Adrenal gland (tissue), 12 donors: Measurements from ENCODE around the gene ETFB. TPM values are rescaled to one million over a fixed set of nuclear protein-coding genes. Genes with fewer than 3 reads are reported as not detected.
A peak's percentile ranks its signal among the peaks of the same experiment; 100 is the strongest.

Source experiments
- DNase-seq, 7 donors: peaks; one replicate each; pipeline ENCODE4 v3.0.0-alpha.2; 2019 to 2020
- H3K27ac ChIP-seq, 5 donors: fragments of 200-600 bp; sonication (generic) in 4 of 5; 1 replicate in 3 of 5; 2 replicates in 2 of 5; pipeline versions ENCODE4 v1.5.1 to v1.8.0; 2016 to 2020; ENCODE audit warnings: mild to moderate bottlenecking in 1 of 5
- H3K27me3 ChIP-seq: fragments of 200-600 bp; 2 replicates; pipeline ENCODE4 v1.8.0; 2021
- H3K36me3 ChIP-seq, 2 donors: fragments of 200-600 bp; replicated peaks in 1 of 2; 1 replicate in 1 of 2; 2 replicates in 1 of 2; pipeline versions ENCODE4 v1.5.1 to v1.8.0; 2018 to 2022
- H3K4me1 ChIP-seq, 2 donors: fragments of 200-600 bp; replicated peaks in 1 of 2; 1 replicate in 1 of 2; 2 replicates in 1 of 2; pipeline versions ENCODE4 v1.5.1 to v1.8.0; 2018 to 2021
- H3K4me3 ChIP-seq, 4 donors: fragments of 200-600 bp; sonication (generic) in 3 of 4; one replicate each; pipeline ENCODE4 v1.5.1; 2016 to 2018
- H3K9me3 ChIP-seq, 3 donors: fragments of 200-600 bp; sonication (generic) in 1 of 3; replicated peaks in 1 of 3; 1 replicate in 2 of 3; 2 replicates in 1 of 3; pipeline versions ENCODE4 v1.5.1 to v1.8.0; 2016 to 2021
- CTCF ChIP-seq, 6 experiments: fragments of 450-650 bp in 4 of 6; fragments of 200-600 bp in 2 of 6; sonication (generic) in 1 of 6; IDR thresholded peaks; 1 replicate in 5 of 6; 2 replicates in 1 of 6; pipeline versions ENCODE4 v1.5.1 to v1.8.0; 2016 to 2021; ENCODE audit warnings: antibody characterized with exemption in 6 of 6, mild to moderate bottlenecking in 2 of 6, moderate library complexity in 1 of 6
- POLR2A ChIP-seq, 2 donors: fragments of 450-650 bp; IDR thresholded peaks; one replicate each; pipeline ENCODE4 v1.6.1; 2017; ENCODE audit warnings: antibody characterized with exemption in 2 of 2, mild to moderate bottlenecking in 2 of 2, moderate library complexity in 1 of 2
- WGBS, 4 donors: extraction: QIAGEN DNeasy Blood & Tissue Kit in 2 of 4; methylation state at CpG; one replicate each; pipeline versions ENCODE4 v1.1.5 to v1.1.7; 2013 to 2017; 5-methylcytosine and 5-hydroxymethylcytosine counted together
- intact Hi-C, 2 donors: fragments of 100-400 bp; cut with DNase I; formaldehyde crosslinking; loops; one replicate each; pipeline versions ENCODE4 v1.14.1 to v1.15.0; 2022 to 2023
- polyA plus RNA-seq, 3 donors: library from polyadenylated mRNA; stranded (reverse); fragments of 200-250 nt in 2 of 3; fragments of 350-450 nt in 1 of 3; fragmentation: Illumina TruSeq in 1 of 3; extraction: RNeasy Lipid Tissue Mini Kit (QIAGEN cat#74804) in 1 of 3; gene quantifications; one replicate each; pipeline ENCODE4 v1.2.3, GENCODE V29; 2013 to 2014
- total RNA-seq, 9 donors: library from RNA; depleted of rRNA in 4 of 9; stranded (reverse); fragments of >200 nt in 4 of 9; fragments of 120-200 nt in 1 of 9; fragmentation: NEBNext Ultra II Directional in 1 of 9; extraction: Animal tissue kit (Norgen Biotek cat#: 25700) in 1 of 9; gene quantifications; one replicate each; pipeline versions ENCODE4 v1.1.0 to v1.2.4, GENCODE V29; 2013 to 2023
- donor health status: healthy with polysubstance abuse.
- donor health status: Bipolar disorder and iron deficiency.
- donor health status: DM: yes; HTN: yes; CAD: no.
- donor health status: DM: no; HTN: no; CAD: no.
- donor health status: DM: no; HTN: no; CAD: no.
- donor health status: DM: yes; HTN: yes; CAD: no.

Gene ETFB
- total and polyA plus RNA-seq, 12 donors: 110 to 470 (median 240) TPM

GRCh38 chr19:51394050-51394836 is 28.1 kb upstream of the ETFB start:
- intact Hi-C loops: no loop called here
- WGBS, 4 donors: 2 to 4% (median 3%) methylated on average over 34 to 45 of the region's 45 CpGs
- no peaks in the 10 kb centered on the region for H3K36me3 ChIP-seq
- peak overlapping the region in 2 of 4 donors; percentile 12 to 43 for H3K4me3 ChIP-seq
- H3K27me3 ChIP-seq: no peaks in the 10 kb centered on the region
- peaks cover 3 to 6% of the 10 kb centered on the region in 2 donors for H3K4me1 ChIP-seq
- H3K27ac ChIP-seq: peak overlapping the region in 3 of 5 donors; percentile 59 to 83 (median 76)
- no peaks in the 10 kb centered on the region for H3K9me3 ChIP-seq
- peak; percentile 92 to 98 (median 95) for DNase-seq
- TF ChIP-seq CTCF (IDR thresholded peaks at IDR 0.05): no peak
- peak in 1 of 2 donors; percentile 46 for TF ChIP-seq POLR2A (IDR thresholded peaks at IDR 0.05)

- H3K4me3 ChIP-seq: no peak overlapping the region
- H3K9me3 ChIP-seq: no peaks in the 10 kb centered on the region
- no peaks in the 10 kb centered on the region for H3K27me3 ChIP-seq
- TF ChIP-seq POLR2A (IDR thresholded peaks at IDR 0.05): no peak
- TF ChIP-seq CTCF (IDR thresholded peaks at IDR 0.05): no peak
- no peak overlapping the region for H3K27ac ChIP-seq
- H3K4me1 ChIP-seq: peaks cover 3 to 6% of the 10 kb centered on the region in 2 donors
- DNase-seq: no peak
- H3K36me3 ChIP-seq: no peaks in the 10 kb centered on the region
- intact Hi-C loops: no loop called here
- WGBS, 4 donors: 68 to 97% (median 84%) methylated on average over 1 of the region's 1 CpG
Measured at GRCh38 chr19:51392701-51393100, 26.5 kb upstream of the ETFB start.

- intact Hi-C loops: no loop called here
- no peaks in the 10 kb centered on the region for H3K36me3 ChIP-seq
- no peak for DNase-seq
- H3K27me3 ChIP-seq: no peaks in the 10 kb centered on the region
- WGBS, 4 donors: 60 to 67% (median 64%) methylated on average over 8 of the region's 8 CpGs
- H3K9me3 ChIP-seq: no peaks in the 10 kb centered on the region
- no peak overlapping the region for H3K27ac ChIP-seq
- H3K4me3 ChIP-seq: no peak overlapping the region
- H3K4me1 ChIP-seq: peaks cover 3 to 6% of the 10 kb centered on the region in 2 donors
- TF ChIP-seq CTCF (IDR thresholded peaks at IDR 0.05) (no peak), POLR2A (IDR thresholded peaks at IDR 0.05) (no peak)
Measured at GRCh38 chr19:51391073-51391611, 25.0 kb upstream of the ETFB start.

- intact Hi-C loops: no loop called here
- no peak for DNase-seq
Measured at GRCh38 chr19:51389143-51389542, 23.0 kb upstream of the ETFB start.

More at GRCh38 chr19:51389143-51389542, 23.0 kb upstream of the ETFB start:
- no peak for TF ChIP-seq POLR2A (IDR thresholded peaks at IDR 0.05)
- no peak for TF ChIP-seq CTCF (IDR thresholded peaks at IDR 0.05)
- Histone ChIP-seq H3K27me3 (no peaks in the 10 kb centered on the region), H3K4me1 (no peaks in the 10 kb centered on the region), H3K36me3 (no peaks in the 10 kb centered on the region), H3K4me3 (no peak overlapping the region), H3K9me3 (no peaks in the 10 kb centered on the region), H3K27ac (no peak overlapping the region)
- 76 to 95% (median 83%) methylated on average over 7 to 14 of the region's 14 CpGs for WGBS, 4 donors
